GM19025 (cell line): Measurements from ENCODE around the gene GNAQ.

Experiments used
- ATAC-seq: cut with Tn5 transposase; IDR thresholded peaks from one replicate; pipeline ENCODE4 v1.9.1; 2021; ENCODE audit warnings: mild to moderate bottlenecking, low read depth, moderate library complexity; ENCODE audit not compliant: unreplicated experiment

GNAQ gene

GRCh38 chr9:78032730-78033457 is 1.3 kb upstream of the GNAQ start:
- no peak for ATAC-seq

- no peak for ATAC-seq
Observed at GRCh38 chr9:78031893-78032729, 500 bp upstream of the GNAQ start.

- no peak for ATAC-seq
Observed at GRCh38 chr9:78030553-78031443, 813 bp downstream of the GNAQ start.

GRCh38 chr9:78030296-78030552 is 1.4 kb downstream of the GNAQ start:
- ATAC-seq = no peak

- no peak for ATAC-seq
Observed at GRCh38 chr9:78029551-78030295, 1.9 kb downstream of the GNAQ start.

GRCh38 chr9:78028926-78029325 is 2.7 kb downstream of the GNAQ start:
- ATAC-seq = no peak

GRCh38 chr9:78026947-78027346 is 4.7 kb downstream of the GNAQ start:
- ATAC-seq = no peak

GRCh38 chr9:78026416-78026815 is 5.2 kb downstream of the GNAQ start:
- ATAC-seq = no peak

GRCh38 chr9:78025186-78025585 is 6.4 kb downstream of the GNAQ start:
- ATAC-seq = no peak

- no peak for ATAC-seq
Observed at GRCh38 chr9:78023003-78023741, 8.4 kb downstream of the GNAQ start.

GRCh38 chr9:78021697-78022096 is 9.9 kb downstream of the GNAQ start:
- ATAC-seq = no peak

GRCh38 chr9:78017190-78017693 is 14.4 kb downstream of the GNAQ start:
- no peak for ATAC-seq

GRCh38 chr9:78015241-78015640 is 16.4 kb downstream of the GNAQ start:
- ATAC-seq = no peak

GRCh38 chr9:78014776-78015175 is 16.8 kb downstream of the GNAQ start:
- no peak for ATAC-seq

GRCh38 chr9:78013934-78014333 is 17.7 kb downstream of the GNAQ start:
- ATAC-seq = no peak

- ATAC-seq = no peak
Observed at GRCh38 chr9:78011049-78011448, 20.6 kb downstream of the GNAQ start.

- no peak for ATAC-seq
Observed at GRCh38 chr9:78010445-78010844, 21.2 kb downstream of the GNAQ start.

- no peak for ATAC-seq
Observed at GRCh38 chr9:78009186-78009585, 22.4 kb downstream of the GNAQ start.

- no peak for ATAC-seq
Observed at GRCh38 chr9:78006734-78007133, 24.9 kb downstream of the GNAQ start.
